Measurements from ENCODE around the gene KLHL24.
A peak's percentile ranks its signal among the peaks of the same experiment; 100 is the strongest.
"Not testable (repeated sequence)": the region's sequence is repeated elsewhere in the genome, so short reads cannot be mapped to it uniquely, and the experiment has no call there.

Gene KLHL24

GRCh38 chr3:183697610-183698317 lies 62.3 kb downstream of the KLHL24 start, which contains the start of gene YEATS2:
TSS of gene YEATS2 (plus strand) at chr3:183697797. CDS start at chr3:183715163, 17,366 bp downstream.
- peak; percentile 57 to 59 for DNase-seq

- DNase-seq: no peak
These were observed 62.9 kb downstream of the KLHL24 start for GRCh38 chr3:183698318-183698751.

DNA sequence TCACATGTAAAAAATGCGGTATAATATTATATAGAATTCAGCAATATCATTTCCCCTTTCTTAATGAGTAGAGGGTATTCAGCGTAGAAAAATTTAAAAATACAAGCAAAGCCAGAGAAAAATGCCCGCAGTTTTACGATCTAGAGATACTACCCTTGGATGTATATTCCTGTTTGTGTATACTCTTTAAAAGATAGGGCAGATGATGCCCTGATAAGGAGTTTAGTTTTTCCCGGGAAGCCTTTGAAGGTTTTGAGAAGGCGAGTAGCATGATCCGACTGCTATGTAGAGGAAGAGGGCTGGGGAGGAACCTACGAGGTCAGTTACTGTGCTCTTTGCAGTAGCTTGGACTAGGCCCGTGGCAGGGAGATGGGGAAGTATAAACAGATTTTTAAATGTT lies 63.3 kb downstream of the KLHL24 start:
- no peak for DNase-seq

DNA sequence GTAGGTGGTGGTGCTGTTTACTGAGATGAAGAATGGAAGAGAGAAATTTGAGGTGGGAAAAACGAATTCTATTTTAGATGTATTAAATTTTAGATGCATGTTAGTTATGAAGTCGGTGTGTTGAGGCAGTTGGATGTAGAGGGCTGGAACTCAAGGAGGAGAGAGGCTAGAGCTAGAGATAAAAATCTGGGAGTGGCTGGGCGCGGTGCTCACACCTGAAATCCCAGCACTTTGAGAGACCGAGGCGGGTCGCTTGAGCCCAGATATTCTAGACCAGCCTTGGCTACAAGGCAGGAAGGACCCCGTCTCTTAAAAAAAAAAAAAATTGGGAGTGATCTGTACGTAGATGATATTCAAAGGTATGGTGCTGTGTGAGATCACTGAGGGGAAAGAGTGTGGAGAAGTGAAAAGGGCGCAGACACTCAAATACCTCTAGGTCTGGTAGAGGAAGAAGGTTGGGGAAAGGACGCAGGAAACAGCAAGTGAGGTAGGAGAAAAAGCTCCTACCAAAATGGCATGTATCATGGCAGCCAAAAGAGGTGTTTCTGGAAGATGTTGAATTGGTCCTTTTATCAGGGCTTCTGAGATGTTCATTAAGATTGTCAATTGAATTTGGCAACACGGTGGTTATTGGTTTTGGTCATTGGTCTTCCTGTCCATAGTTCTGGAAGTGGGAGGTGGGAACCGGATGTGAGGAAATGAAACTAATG lies 64.0 kb downstream of the KLHL24 start:
- no peak for DNase-seq

DNA sequence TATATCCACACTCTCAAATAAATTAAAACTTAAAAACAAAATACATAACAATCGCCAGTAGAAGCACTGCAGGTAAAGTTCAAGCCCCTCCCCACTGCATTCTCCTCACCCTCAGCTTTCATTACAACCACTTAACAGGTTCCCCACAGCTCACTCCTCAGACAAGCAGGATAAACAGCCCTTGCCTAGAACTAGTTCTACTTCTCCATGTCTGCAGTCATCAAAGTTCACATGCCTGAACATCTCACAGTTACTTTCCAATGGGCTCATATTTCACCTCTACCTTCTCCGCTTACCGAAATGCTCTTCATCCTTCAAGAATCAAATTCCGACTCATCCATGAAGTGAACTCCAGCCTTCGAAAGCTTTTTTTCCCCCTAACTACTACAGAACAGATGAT lies 66.3 kb downstream of the KLHL24 start:
- DNase-seq: no peak

DNA sequence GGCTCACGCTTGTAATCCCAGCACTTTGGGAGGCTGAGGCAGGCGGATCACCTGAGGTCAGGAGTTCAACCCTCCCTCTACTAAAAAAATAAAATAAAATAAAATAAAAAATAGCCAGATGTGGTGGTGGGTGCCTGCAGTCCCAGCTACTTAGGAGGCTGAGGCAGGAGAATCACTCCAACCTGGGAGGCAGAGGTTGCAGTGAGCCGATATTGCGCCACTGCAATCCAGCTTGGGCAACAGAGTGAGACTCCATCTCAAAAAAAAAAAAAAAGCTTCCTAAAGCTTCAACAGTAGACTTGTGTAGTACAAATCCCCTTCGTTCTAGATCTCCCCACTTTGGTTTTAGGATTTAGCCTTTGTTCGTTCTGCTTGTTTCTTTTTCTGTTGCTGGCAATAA lies 68.5 kb downstream of the KLHL24 start:
- DNase-seq: not testable (repeated sequence)

GRCh38 chr3:183710231-183710630 lies 74.8 kb downstream of the KLHL24 start:
- no peak for DNase-seq

DNA sequence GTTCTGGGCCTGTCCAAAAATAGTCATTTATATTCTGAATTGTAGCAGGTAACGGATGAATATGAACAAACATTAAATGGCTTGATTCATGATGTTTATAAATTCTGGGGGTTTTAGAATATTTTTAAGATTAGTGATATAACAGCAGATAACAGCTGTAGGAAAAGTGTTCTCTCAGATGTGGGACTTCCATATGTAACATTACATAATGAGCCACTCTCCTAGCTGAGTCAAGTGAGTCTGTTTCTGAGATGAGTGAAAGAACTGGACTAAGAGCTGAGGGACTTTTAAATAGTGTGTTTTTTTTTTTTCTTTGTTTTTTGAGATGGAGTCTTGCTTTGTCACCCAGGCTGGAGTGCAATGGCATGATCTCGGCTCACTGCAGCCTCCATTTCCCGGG lies 76.1 kb downstream of the KLHL24 start:
- DNase-seq: no peak

GRCh38 chr3:183714622-183715021 lies 79.2 kb downstream of the KLHL24 start:
- DNase-seq: no peak

DNA sequence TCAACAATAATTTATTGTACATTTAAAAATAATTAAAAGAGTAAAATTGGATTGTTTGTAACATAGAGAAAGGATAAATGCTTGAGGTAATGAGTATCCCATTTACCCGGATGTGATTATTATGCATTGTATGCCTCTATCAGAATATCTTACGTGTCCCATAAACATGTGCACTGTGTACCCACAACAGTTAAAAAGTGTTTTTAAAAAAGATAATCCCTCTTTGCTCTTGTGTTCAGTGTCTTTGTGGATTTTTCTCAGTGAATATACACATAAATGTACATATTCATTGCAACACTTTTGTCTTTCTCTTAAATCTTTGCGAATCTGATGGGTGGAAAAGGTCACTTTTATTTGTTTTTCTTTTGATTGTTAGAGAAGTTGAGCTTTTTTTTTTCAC lies 82.6 kb downstream of the KLHL24 start:
- no peak for DNase-seq

- no peak for DNase-seq
These were observed 90.0 kb downstream of the KLHL24 start for GRCh38 chr3:183725387-183725786.

DNA sequence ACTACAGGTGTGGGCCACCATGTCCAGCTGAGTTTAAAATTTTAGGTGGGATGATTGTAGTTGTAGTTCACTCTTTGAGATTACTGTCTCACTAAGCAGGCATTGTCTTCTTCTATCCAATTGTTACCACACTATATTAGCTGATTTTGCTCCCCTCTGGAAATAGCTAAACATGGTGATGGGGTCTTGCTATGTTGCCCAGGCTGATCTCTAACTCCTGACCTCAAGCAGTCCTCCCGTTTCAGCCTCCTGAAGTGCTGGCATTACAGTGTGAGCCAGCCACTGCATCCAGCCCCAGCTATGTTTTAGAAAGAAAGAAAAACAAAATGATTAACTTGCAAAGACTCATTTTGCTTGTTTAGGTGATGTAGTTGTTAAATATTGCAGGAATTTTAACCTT lies 92.8 kb downstream of the KLHL24 start:
- no peak for DNase-seq

DNA sequence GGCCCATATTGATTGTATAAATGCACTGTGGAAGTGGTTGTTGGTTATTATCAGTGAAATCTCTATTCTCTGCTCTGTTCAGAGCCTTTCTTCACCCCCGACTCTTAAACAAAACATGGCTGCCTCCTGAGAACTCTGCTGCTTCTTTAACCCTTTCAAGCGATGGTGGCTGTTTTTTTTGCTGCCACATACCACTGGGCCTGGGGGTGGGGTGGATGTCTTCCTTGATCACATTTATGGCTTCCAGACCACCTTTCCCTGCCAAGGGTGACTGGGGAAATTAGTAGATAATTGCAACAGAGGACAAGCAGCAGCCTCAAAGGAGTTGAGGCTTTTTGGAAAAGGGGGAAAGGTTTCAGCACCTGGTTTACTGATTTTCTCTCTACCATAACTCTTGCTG lies 94.9 kb downstream of the KLHL24 start:
- no peak for DNase-seq

GRCh38 chr3:183731611-183732010 lies 96.2 kb downstream of the KLHL24 start:
- no peak for DNase-seq

- no peak for DNase-seq
These were observed 98.1 kb downstream of the KLHL24 start for GRCh38 chr3:183733553-183733952.
